ENCODE measurements around the gene ALK.

Gene ALK

GRCh38 chr2:29560030-29560429 lies 361.4 kb downstream of the ALK start:
- TF ChIP-seq CTCF (IDR thresholded peaks at IDR 0.05): no peak

- no peak for TF ChIP-seq CTCF (IDR thresholded peaks at IDR 0.05)
These were observed 361.8 kb downstream of the ALK start for GRCh38 chr2:29559578-29559977.

GRCh38 chr2:29558097-29558496 lies 363.3 kb downstream of the ALK start:
- TF ChIP-seq CTCF (IDR thresholded peaks at IDR 0.05): no peak

GRCh38 chr2:29557268-29557667 lies 364.1 kb downstream of the ALK start:
- no peak for TF ChIP-seq CTCF (IDR thresholded peaks at IDR 0.05)

GRCh38 chr2:29549069-29549380 lies 372.4 kb downstream of the ALK start:
- TF ChIP-seq CTCF (IDR thresholded peaks at IDR 0.05): no peak

GRCh38 chr2:29544917-29545316 lies 376.5 kb downstream of the ALK start:
- TF ChIP-seq CTCF (IDR thresholded peaks at IDR 0.05): no peak

GRCh38 chr2:29544031-29544430 lies 377.4 kb downstream of the ALK start:
- TF ChIP-seq CTCF (IDR thresholded peaks at IDR 0.05): no peak

GRCh38 chr2:29535188-29535587 lies 386.2 kb downstream of the ALK start:
- TF ChIP-seq CTCF (IDR thresholded peaks at IDR 0.05): no peak

All from LNCAP (cell line).